ENCODE results near the gene UGT1A10.
"Not testable (repeated sequence)": the region's sequence is repeated elsewhere in the genome, so short reads cannot be mapped to it uniquely, and the experiment has no call there.

Gene UGT1A10

DNA sequence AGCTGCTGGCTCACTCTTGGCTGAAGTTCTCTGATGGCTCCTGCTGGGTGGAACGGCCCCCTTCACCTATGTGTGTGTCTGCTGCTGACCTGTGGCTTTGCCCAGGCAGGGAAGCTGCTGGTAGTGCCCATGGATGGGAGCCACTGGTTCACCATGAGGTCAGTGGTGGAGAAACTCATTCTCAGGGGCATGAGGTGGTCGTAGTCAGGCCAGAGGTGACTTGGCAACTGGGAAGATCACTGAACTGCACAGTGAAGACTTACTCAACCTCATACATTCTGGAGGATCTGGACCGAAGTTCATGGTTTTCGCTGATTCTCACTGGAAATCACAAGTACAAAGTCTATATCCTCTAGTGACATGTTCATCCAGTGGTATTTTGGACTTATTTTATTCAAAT, 32.7 kb upstream of the UGT1A10 start:
- DNase-seq, result no peak
- Histone ChIP-seq H3K27ac (ENCODE audit: low read length) (no peak overlapping the region), H3K27me3 (ENCODE audit: insufficient read depth, low read length, poor library complexity) (peaks cover 10% of the 10 kb centered on the region)

DNA sequence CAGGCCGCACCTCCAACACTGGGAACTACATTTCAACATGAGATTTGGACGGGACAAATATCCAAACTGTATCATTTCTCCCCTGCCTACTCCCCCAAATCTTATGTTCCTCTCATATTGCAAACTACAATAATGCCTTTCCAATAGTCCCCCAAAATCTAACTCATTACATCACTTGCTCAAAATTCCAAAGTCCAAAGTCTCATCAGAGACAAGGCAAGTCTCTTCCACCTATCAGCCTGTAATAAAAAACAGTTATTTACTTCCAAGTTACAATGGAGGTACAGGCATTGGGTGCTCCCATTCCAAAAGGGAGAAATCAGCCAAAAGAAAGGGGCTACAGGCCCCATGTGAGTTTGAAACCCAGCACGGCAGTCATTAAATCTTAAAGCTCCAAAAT, 31.4 kb upstream of the UGT1A10 start:
- Histone ChIP-seq H3K36me3 (ENCODE audit: insufficient read depth, low read length) (no peaks in the 10 kb centered on the region), H3K79me2 (ENCODE audit: insufficient read depth, low read length) (no peaks in the 10 kb centered on the region), H2AFZ (ENCODE audit: low read depth, low read length) (no peak overlapping the region), H3K9me3 (ENCODE audit: insufficient read depth, low read length, severe bottlenecking) (no peaks in the 10 kb centered on the region), H3K9ac (ENCODE audit: low read depth, low read length) (no peak overlapping the region), H4K20me1 (ENCODE audit: insufficient read depth, low read length) (no peaks in the 10 kb centered on the region), H3K4me2 (ENCODE audit: insufficient read depth, low read length) (no peak overlapping the region), H3K27me3 (ENCODE audit: insufficient read depth, low read length, poor library complexity) (peaks cover 10% of the 10 kb centered on the region), H3K27ac (ENCODE audit: low read length) (no peak overlapping the region), H3K4me3 (ENCODE audit: low read depth in 1 of 2, low read length in 2 of 2) (no peak overlapping the region), H3K4me1 (ENCODE audit: insufficient read depth, low read length) (no peaks in the 10 kb centered on the region)
- no peak for DNase-seq
- TF ChIP-seq CTCF (IDR thresholded peaks at IDR 0.05; ENCODE audit: borderline replicate concordance, extremely low read depth, low read length, poor library complexity, severe bottlenecking), result no peak
- no peak for TF ChIP-seq EZH2 (IDR thresholded peaks at IDR 0.05; ENCODE audit: borderline replicate concordance, low read depth, low read length, severe bottlenecking)
- no peak for ATAC-seq (ENCODE audit: insufficient read depth, low read depth)

More for the DNA sequence above, 32.7 kb upstream of the UGT1A10 start:
- H3K9me3 ChIP-seq (ENCODE audit: insufficient read depth, low read length, severe bottlenecking), result no peaks in the 10 kb centered on the region
- TF ChIP-seq EZH2 (IDR thresholded peaks at IDR 0.05; ENCODE audit: borderline replicate concordance, low read depth, low read length, severe bottlenecking) (no peak), CTCF (IDR thresholded peaks at IDR 0.05; ENCODE audit: borderline replicate concordance, extremely low read depth, low read length, poor library complexity, severe bottlenecking) (no peak)
- no peaks in the 10 kb centered on the region for H4K20me1 ChIP-seq (ENCODE audit: insufficient read depth, low read length)
- no peak overlapping the region for H3K9ac ChIP-seq (ENCODE audit: low read depth, low read length)
- H3K4me3 ChIP-seq (ENCODE audit: low read depth in 1 of 2, low read length in 2 of 2), result no peak overlapping the region
- no peak for ATAC-seq (ENCODE audit: insufficient read depth, low read depth)
- H3K4me1 ChIP-seq (ENCODE audit: insufficient read depth, low read length), result no peaks in the 10 kb centered on the region
- no peak overlapping the region for H2AFZ ChIP-seq (ENCODE audit: low read depth, low read length)
- H3K4me2 ChIP-seq (ENCODE audit: insufficient read depth, low read length), result no peak overlapping the region
- H3K79me2 ChIP-seq (ENCODE audit: insufficient read depth, low read length), result no peaks in the 10 kb centered on the region
- no peaks in the 10 kb centered on the region for H3K36me3 ChIP-seq (ENCODE audit: insufficient read depth, low read length)

DNA sequence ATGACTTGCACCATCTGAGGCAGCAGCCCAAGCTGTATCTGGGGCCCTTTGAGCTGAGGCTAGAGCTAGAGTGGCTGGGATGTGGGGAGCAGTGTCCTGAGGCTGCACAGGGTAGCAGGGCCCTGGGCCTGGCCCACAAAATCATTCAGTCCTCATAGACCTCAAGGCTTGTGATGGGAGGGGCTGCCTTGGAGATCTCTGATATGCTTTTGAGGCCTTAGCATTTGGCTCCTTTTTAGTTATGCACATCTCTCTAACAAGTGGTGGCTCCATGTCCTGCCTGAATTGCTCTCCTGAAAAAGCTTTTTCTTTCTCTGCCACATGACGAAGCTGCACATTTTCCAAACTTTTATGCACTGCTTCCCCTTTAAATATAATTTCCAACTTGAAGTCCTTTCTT, 30.6 kb upstream of the UGT1A10 start:
- no peak overlapping the region for H2AFZ ChIP-seq (ENCODE audit: low read depth, low read length)
- no peaks in the 10 kb centered on the region for H3K9me3 ChIP-seq (ENCODE audit: insufficient read depth, low read length, severe bottlenecking)
- DNase-seq, result no peak
- H3K36me3 ChIP-seq (ENCODE audit: insufficient read depth, low read length), result no peaks in the 10 kb centered on the region
- no peak overlapping the region for H3K4me3 ChIP-seq (ENCODE audit: low read depth in 1 of 2, low read length in 2 of 2)
- no peak overlapping the region for H3K4me2 ChIP-seq (ENCODE audit: insufficient read depth, low read length)
- TF ChIP-seq CTCF (IDR thresholded peaks at IDR 0.05; ENCODE audit: borderline replicate concordance, extremely low read depth, low read length, poor library complexity, severe bottlenecking) (no peak), EZH2 (IDR thresholded peaks at IDR 0.05; ENCODE audit: borderline replicate concordance, low read depth, low read length, severe bottlenecking) (no peak)
- no peak overlapping the region for H3K9ac ChIP-seq (ENCODE audit: low read depth, low read length)
- peaks cover 4% of the 10 kb centered on the region for H3K27me3 ChIP-seq (ENCODE audit: insufficient read depth, low read length, poor library complexity)
- ATAC-seq (ENCODE audit: insufficient read depth, low read depth), result no peak
- no peaks in the 10 kb centered on the region for H3K4me1 ChIP-seq (ENCODE audit: insufficient read depth, low read length)
- no peak overlapping the region for H3K27ac ChIP-seq (ENCODE audit: low read length)
- no peaks in the 10 kb centered on the region for H4K20me1 ChIP-seq (ENCODE audit: insufficient read depth, low read length)
- no peaks in the 10 kb centered on the region for H3K79me2 ChIP-seq (ENCODE audit: insufficient read depth, low read length)

DNA sequence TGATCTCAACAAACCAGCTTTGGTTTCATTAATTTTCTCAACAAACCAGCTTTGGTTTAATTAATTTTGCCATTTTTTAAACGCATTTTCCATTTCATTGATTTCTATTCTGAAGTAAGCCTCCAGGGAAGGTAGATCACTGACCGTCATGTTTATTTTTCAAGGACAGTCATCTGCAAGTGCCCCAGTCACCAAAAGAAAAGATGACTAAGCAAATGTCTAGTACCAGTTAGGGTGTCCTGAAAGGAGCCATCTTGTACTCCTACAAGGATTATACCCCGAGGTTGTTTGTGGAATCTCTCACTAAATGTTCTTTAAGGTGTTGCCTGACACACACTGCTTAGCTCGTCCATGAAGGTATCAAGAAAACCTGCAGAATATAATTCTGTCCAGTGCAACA, 25.0 kb upstream of the UGT1A10 start:
- Histone ChIP-seq H3K4me2 (ENCODE audit: insufficient read depth, low read length) (no peak overlapping the region), H3K79me2 (ENCODE audit: insufficient read depth, low read length) (no peaks in the 10 kb centered on the region), H3K9me3 (ENCODE audit: insufficient read depth, low read length, severe bottlenecking) (no peaks in the 10 kb centered on the region), H3K36me3 (ENCODE audit: insufficient read depth, low read length) (no peaks in the 10 kb centered on the region), H3K27me3 (ENCODE audit: insufficient read depth, low read length, poor library complexity) (no peaks in the 10 kb centered on the region), H3K27ac (ENCODE audit: low read length) (no peak overlapping the region), H4K20me1 (ENCODE audit: insufficient read depth, low read length) (no peaks in the 10 kb centered on the region), H3K4me1 (ENCODE audit: insufficient read depth, low read length) (no peaks in the 10 kb centered on the region), H3K4me3 (ENCODE audit: low read depth in 1 of 2, low read length in 2 of 2) (no peak overlapping the region), H3K9ac (ENCODE audit: low read depth, low read length) (no peak overlapping the region), H2AFZ (ENCODE audit: low read depth, low read length) (no peak overlapping the region)
- DNase-seq (no peak), ATAC-seq (ENCODE audit: insufficient read depth, low read depth) (no peak)
- no peak for TF ChIP-seq EZH2 (IDR thresholded peaks at IDR 0.05; ENCODE audit: borderline replicate concordance, low read depth, low read length, severe bottlenecking)
- TF ChIP-seq CTCF (IDR thresholded peaks at IDR 0.05; ENCODE audit: borderline replicate concordance, extremely low read depth, low read length, poor library complexity, severe bottlenecking), result no peak

GRCh38 chr2:233617476-233617875, 18.8 kb upstream of the UGT1A10 start, which contains the start of gene UGT1A8:
TSS of gene UGT1A8 (plus strand) at chr2:233617633. CDS start at chr2:233617708, 75 bp downstream.
- H4K20me1 ChIP-seq (ENCODE audit: insufficient read depth, low read length); H3K4me3 ChIP-seq (ENCODE audit: low read depth in 1 of 2, low read length in 2 of 2); H3K27ac ChIP-seq (ENCODE audit: low read length); H3K36me3 ChIP-seq (ENCODE audit: insufficient read depth, low read length); H3K9me3 ChIP-seq (ENCODE audit: insufficient read depth, low read length, severe bottlenecking); H3K79me2 ChIP-seq (ENCODE audit: insufficient read depth, low read length); H2AFZ ChIP-seq (ENCODE audit: low read depth, low read length); H3K9ac ChIP-seq (ENCODE audit: low read depth, low read length); ATAC-seq (ENCODE audit: insufficient read depth, low read depth); H3K4me2 ChIP-seq (ENCODE audit: insufficient read depth, low read length); DNase-seq; H3K4me1 ChIP-seq (ENCODE audit: insufficient read depth, low read length); H3K27me3 ChIP-seq (ENCODE audit: insufficient read depth, low read length, poor library complexity): not testable (repeated sequence)
